Psoas muscle (tissue), 8 donors: Measurements from ENCODE around the gene GPRC5B. TPM values are rescaled to one million over a fixed set of nuclear protein-coding genes. Genes with fewer than 3 reads are reported as not detected.

Source experiments
- ATAC-seq, 4 donors: fragments of 200-7000 bp; cut with Tn5 transposase; one replicate each; pipeline ENCODE4 v1.9.1; 2020; ENCODE audit warnings: moderate library complexity in 3 of 4, mild to moderate bottlenecking in 2 of 4
- DNase-seq, 2 donors: peaks; one replicate each; pipeline ENCODE4 v3.0.0-alpha.2; 2020
- H3K27ac ChIP-seq: fragments of 200-600 bp; one replicate; pipeline ENCODE4 v1.8.0; 2022
- H3K27me3 ChIP-seq, 3 donors: fragments of 200-600 bp in 1 of 3; one replicate each; pipeline versions ENCODE4 v1.6.1 to v1.8.0; 2013 to 2022; ENCODE audit warnings: low read length in 2 of 3, mild to moderate bottlenecking in 2 of 3, moderate library complexity in 1 of 3; ENCODE audit not compliant: insufficient read depth in 3 of 3
- H3K36me3 ChIP-seq, 2 donors: fragments of 200-600 bp in 1 of 2; one replicate each; pipeline versions ENCODE4 v1.6.1 to v1.8.0; 2013 to 2022; ENCODE audit warnings: low read depth in 1 of 2, mild to moderate bottlenecking in 1 of 2, moderate library complexity in 1 of 2; ENCODE audit not compliant: insufficient read depth in 1 of 2
- H3K4me1 ChIP-seq: fragments of 200-600 bp; one replicate; pipeline ENCODE4 v1.8.0; 2022
- H3K4me3 ChIP-seq: fragments of 200-600 bp; one replicate; pipeline ENCODE4 v1.8.0; 2022; ENCODE audit warnings: mild to moderate bottlenecking
- H3K9me3 ChIP-seq: fragments of 200-600 bp; one replicate; pipeline ENCODE4 v1.8.0; 2022
- CTCF ChIP-seq: fragments of 200-600 bp; IDR thresholded peaks from one replicate; pipeline ENCODE4 v1.8.0; 2022; ENCODE audit warnings: antibody characterized with exemption
- WGBS, 3 donors: extraction: QIAGEN DNeasy Blood & Tissue Kit; methylation state at CpG; one replicate each; pipeline versions ENCODE4 v1.1.6 to v1.1.7; 2013; 5-methylcytosine and 5-hydroxymethylcytosine counted together
- intact Hi-C, 2 donors: fragments of 100-400 bp; cut with DNase I; formaldehyde crosslinking; loops; one replicate each; pipeline versions ENCODE4 v1.11.0 to v1.14.2; 2022
- polyA plus RNA-seq, 3 donors: library from polyadenylated mRNA; stranded (reverse); fragments of 200-250 nt; gene quantifications; one replicate each; pipeline ENCODE4 v1.2.3, GENCODE V29; 2013
- total RNA-seq, 4 donors: library from RNA; stranded (reverse); fragmentation: NEBNext Ultra II Directional in 2 of 4; extraction: Animal tissue kit (Norgen Biotek cat#: 25700) in 2 of 4; gene quantifications; one replicate each; pipeline versions ENCODE4 v1.2.1 to v1.2.4, GENCODE V29; 2021 to 2023
- donor health status: healthy with polysubstance abuse.
- donor health status: DM: no; HTN: no; CAD: no; lungs with moderate emphysema.
- donor health status: Bipolar disorder and iron deficiency.
- donor health status: healthy.
- donor health status: DM: yes; HTN: yes; CAD: no.
- donor health status: DM: no; HTN: no; CAD: no.
- donor health status: DM: no; HTN: no; CAD: no.
- donor health status: DM: yes; HTN: yes; CAD: no.

The GPRC5B gene
- total and polyA plus RNA-seq, 7 donors, result 25.3 to 124 (median 55.7) TPM

GRCh38 chr16:19851476-19851875, 33.2 kb downstream of the GPRC5B start:
- Histone ChIP-seq H3K36me3 (peaks cover 0 to 7% of the 10 kb centered on the region in 2 donors), H3K4me3 (no peak overlapping the region), H3K27ac (peak overlapping the region; percentile 21), H3K27me3 (no peaks in the 10 kb centered on the region), H3K4me1 (peaks cover 10% of the 10 kb centered on the region), H3K9me3 (no peaks in the 10 kb centered on the region)
- peak in 3 of 4 donors; percentile 14 to 43 (median 27) for ATAC-seq
- intact Hi-C loops, result no loop called here
- no peak for DNase-seq
- no peak for TF ChIP-seq CTCF
- WGBS, 3 donors, result 22 to 47% (median 35%) methylated on average over 7 of the region's 7 CpGs

GRCh38 chr16:19850131-19850817, 34.4 kb downstream of the GPRC5B start:
- no peak overlapping the region for H3K27ac ChIP-seq
- TF ChIP-seq CTCF, result no peak
- H3K4me3 ChIP-seq, result no peak overlapping the region
- intact Hi-C loops, result no loop called here
- ATAC-seq (no peak), DNase-seq (no peak)
- H3K9me3 ChIP-seq, result no peaks in the 10 kb centered on the region
- H3K4me1 ChIP-seq, result peaks cover 10% of the 10 kb centered on the region
- 91 to 93% (median 93%) methylated on average over 11 of the region's 11 CpGs for WGBS, 3 donors
- no peaks in the 10 kb centered on the region for H3K36me3 ChIP-seq
- H3K27me3 ChIP-seq, result no peaks in the 10 kb centered on the region

- no peak overlapping the region for H3K27ac ChIP-seq
- intact Hi-C loops, result loop anchor here in 1 of 2 donors (1.0 to 5.0 kb wide), 2 partner anchors 10 to 34 kb away; partner anchors contain the start of gene GPRC5B
- H3K36me3 ChIP-seq, result no peaks in the 10 kb centered on the region
- no peaks in the 10 kb centered on the region for H3K27me3 ChIP-seq
- H3K4me1 ChIP-seq, result peaks cover 18% of the 10 kb centered on the region
- TF ChIP-seq CTCF, result no peak
- no peak for ATAC-seq
- no peak overlapping the region for H3K4me3 ChIP-seq
- H3K9me3 ChIP-seq, result no peaks in the 10 kb centered on the region
- 83 to 88% (median 85%) methylated on average over 3 of the region's 3 CpGs for WGBS, 3 donors
- DNase-seq, result no peak
These were observed 35.9 kb downstream of the GPRC5B start for GRCh38 chr16:19848756-19849155.

GRCh38 chr16:19846436-19846835, 38.2 kb downstream of the GPRC5B start:
- DNase-seq (no peak), ATAC-seq (no peak)
- no peak for TF ChIP-seq CTCF
- WGBS, 3 donors, result 66 to 82% (median 66%) methylated on average over 5 of the region's 5 CpGs
- Histone ChIP-seq H3K9me3 (no peaks in the 10 kb centered on the region), H3K27me3 (no peaks in the 10 kb centered on the region), H3K36me3 (no peaks in the 10 kb centered on the region), H3K27ac (no peak overlapping the region), H3K4me3 (no peak overlapping the region), H3K4me1 (peaks cover 22% of the 10 kb centered on the region)
- intact Hi-C loops, result loop anchor here in 1 of 2 donors (5.0 kb wide), 1 partner anchor 36 kb away; the partner anchor contains the start of gene GPRC5B
